ENCODE measurements around the gene TCL1B. TPM values are rescaled to one million over a fixed set of nuclear protein-coding genes. Genes with fewer than 3 reads are reported as not detected.

Gene TCL1B
- total and polyA plus RNA-seq, 2 experiments from 2014 or later: 5.5 to 6.0 TPM

DNA sequence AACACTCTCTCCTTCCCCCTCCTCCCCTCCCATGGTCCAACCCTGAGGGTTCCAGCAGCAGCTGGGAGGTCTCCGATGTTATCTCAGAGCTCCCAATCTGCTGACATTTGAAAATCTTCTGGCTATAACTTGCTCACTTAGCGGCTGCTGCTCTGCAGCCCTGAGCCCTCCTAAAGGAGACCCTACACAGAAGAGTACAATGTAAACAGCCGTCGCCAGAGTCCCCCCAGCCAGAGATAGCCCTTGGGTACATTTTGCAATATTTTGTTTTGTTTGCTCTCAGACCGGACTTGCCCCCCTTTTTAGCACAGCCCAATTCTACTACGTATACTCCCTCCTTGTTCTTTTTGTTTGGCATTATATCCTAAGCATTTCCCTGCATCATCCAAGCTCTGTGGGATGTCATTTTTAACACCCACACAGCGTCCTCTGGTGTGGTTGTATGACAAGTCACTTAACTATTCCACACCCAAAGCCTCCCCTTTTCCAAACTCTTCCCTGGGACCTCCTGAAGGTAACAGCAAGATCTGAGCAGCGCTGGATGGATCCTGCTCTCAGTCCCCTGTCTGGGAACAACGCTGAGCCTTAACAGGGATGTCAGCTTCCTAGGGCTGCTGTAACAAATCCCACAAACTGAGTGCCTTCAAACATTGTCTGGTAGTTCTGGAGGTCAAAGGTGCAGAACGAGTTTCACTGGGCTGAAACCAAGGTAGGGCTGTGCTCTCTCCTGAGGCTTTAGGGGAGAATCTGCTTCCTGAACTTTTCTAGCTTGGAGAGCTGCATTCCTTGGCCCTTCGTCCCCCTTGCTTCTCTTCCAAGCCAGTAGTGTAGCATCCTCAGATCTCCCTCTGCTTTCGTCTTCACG, 25.3 kb upstream of the TCL1B start:
- Histone ChIP-seq H3K4me2 (no peak overlapping the region), H3F3A (replicated peaks; ENCODE audit: low read depth) (no peaks in the 10 kb centered on the region), H3K4me3 (no peak overlapping the region), H4K20me1 (replicated peaks; ENCODE audit: insufficient read depth) (no peaks in the 10 kb centered on the region), H3K9me2 (ENCODE audit: insufficient read depth) (0 out of 2 replicates have a peak, but pooled peaks cover 11% of the 10 kb centered on the region), H3K27me3 (ENCODE audit: insufficient read depth) (no peaks in the 10 kb centered on the region), H2AFZ (no peak overlapping the region), H3K27ac (ENCODE audit: low read depth) (no peak overlapping the region), H3K4me1 (ENCODE audit: insufficient read depth) (peaks cover 16% of the 10 kb centered on the region), H3K36me3 (ENCODE audit: insufficient read depth) (no peaks in the 10 kb centered on the region), H3K79me2 (replicated peaks; ENCODE audit: insufficient read depth) (no peaks in the 10 kb centered on the region)
- H3K4me1 Mint-ChIP-seq: peaks cover 28% of the 10 kb centered on the region
- DNase-seq (ENCODE audit: low spot score): no peak
- peaks cover 5% of the 10 kb centered on the region for H3K27me3 Mint-ChIP-seq (ENCODE audit: insufficient read depth, low read depth, poor library complexity)
- no peaks in the 10 kb centered on the region for H3K9me3 Mint-ChIP-seq
- no peaks in the 10 kb centered on the region for H3K36me3 Mint-ChIP-seq (ENCODE audit: low read depth)
- TF ChIP-seq, protein P1, sequence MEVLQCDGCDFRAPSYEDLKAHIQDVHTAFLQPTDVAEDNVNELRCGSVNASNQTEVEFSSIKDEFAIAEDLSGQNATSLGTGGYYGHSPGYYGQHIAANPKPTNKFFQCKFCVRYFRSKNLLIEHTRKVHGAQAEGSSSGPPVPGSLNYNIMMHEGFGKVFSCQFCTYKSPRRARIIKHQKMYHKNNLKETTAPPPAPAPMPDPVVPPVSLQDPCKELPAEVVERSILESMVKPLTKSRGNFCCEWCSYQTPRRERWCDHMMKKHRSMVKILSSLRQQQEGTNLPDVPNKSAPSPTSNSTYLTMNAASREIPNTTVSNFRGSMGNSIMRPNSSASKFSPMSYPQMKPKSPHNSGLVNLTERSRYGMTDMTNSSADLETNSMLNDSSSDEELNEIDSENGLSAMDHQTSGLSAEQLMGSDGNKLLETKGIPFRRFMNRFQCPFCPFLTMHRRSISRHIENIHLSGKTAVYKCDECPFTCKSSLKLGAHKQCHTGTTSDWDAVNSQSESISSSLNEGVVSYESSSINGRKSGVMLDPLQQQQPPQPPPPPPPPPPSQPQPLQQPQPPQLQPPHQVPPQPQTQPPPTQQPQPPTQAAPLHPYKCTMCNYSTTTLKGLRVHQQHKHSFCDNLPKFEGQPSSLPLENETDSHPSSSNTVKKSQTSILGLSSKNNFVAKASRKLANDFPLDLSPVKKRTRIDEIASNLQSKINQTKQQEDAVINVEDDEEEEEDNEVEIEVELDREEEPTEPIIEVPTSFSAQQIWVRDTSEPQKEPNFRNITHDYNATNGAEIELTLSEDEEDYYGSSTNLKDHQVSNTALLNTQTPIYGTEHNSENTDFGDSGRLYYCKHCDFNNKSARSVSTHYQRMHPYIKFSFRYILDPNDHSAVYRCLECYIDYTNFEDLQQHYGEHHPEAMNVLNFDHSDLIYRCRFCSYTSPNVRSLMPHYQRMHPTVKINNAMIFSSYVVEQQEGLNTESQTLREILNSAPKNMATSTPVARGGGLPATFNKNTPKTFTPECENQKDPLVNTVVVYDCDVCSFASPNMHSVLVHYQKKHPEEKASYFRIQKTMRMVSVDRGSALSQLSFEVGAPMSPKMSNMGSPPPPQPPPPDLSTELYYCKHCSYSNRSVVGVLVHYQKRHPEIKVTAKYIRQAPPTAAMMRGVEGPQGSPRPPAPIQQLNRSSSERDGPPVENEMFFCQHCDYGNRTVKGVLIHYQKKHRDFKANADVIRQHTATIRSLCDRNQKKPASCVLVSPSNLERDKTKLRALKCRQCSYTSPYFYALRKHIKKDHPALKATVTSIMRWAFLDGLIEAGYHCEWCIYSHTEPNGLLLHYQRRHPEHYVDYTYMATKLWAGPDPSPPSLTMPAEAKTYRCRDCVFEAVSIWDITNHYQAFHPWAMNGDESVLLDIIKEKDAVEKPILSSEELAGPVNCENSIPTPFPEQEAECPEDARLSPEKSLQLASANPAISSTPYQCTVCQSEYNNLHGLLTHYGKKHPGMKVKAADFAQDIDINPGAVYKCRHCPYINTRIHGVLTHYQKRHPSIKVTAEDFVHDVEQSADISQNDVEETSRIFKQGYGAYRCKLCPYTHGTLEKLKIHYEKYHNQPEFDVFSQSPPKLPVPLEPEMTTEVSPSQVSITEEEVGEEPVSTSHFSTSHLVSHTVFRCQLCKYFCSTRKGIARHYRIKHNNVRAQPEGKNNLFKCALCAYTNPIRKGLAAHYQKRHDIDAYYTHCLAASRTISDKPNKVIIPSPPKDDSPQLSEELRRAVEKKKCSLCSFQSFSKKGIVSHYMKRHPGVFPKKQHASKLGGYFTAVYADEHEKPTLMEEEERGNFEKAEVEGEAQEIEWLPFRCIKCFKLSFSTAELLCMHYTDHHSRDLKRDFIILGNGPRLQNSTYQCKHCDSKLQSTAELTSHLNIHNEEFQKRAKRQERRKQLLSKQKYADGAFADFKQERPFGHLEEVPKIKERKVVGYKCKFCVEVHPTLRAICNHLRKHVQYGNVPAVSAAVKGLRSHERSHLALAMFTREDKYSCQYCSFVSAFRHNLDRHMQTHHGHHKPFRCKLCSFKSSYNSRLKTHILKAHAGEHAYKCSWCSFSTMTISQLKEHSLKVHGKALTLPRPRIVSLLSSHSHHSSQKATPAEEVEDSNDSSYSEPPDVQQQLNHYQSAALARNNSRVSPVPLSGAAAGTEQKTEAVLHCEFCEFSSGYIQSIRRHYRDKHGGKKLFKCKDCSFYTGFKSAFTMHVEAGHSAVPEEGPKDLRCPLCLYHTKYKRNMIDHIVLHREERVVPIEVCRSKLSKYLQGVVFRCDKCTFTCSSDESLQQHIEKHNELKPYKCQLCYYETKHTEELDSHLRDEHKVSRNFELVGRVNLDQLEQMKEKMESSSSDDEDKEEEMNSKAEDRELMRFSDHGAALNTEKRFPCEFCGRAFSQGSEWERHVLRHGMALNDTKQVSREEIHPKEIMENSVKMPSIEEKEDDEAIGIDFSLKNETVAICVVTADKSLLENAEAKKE (CRISPR knock-in tag; IDR thresholded peaks at IDR 0.05): no peak
- no peak for TF ChIP-seq REST (IDR thresholded peaks at IDR 0.05; ENCODE audit: unreplicated experiment)
- TF ChIP-seq ZNF331 (CRISPR knock-in tag; IDR thresholded peaks at IDR 0.05; ENCODE audit: low read depth): no peak
- TF ChIP-seq, protein P2, sequence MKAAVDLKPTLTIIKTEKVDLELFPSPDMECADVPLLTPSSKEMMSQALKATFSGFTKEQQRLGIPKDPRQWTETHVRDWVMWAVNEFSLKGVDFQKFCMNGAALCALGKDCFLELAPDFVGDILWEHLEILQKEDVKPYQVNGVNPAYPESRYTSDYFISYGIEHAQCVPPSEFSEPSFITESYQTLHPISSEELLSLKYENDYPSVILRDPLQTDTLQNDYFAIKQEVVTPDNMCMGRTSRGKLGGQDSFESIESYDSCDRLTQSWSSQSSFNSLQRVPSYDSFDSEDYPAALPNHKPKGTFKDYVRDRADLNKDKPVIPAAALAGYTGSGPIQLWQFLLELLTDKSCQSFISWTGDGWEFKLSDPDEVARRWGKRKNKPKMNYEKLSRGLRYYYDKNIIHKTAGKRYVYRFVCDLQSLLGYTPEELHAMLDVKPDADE (IDR thresholded peaks at IDR 0.05): no peak
- no peak for ATAC-seq
- H3K4me3 Mint-ChIP-seq: no peak overlapping the region
- no peak overlapping the region for H3K27ac Mint-ChIP-seq
